HepG2 (cell line): ENCODE data around the gene PLCB1. TPM values are rescaled to one million over a fixed set of nuclear protein-coding genes. Genes with fewer than 3 reads are reported as not detected.

Experiments
- BHLHE40 ChIP-seq: IDR thresholded peaks from 2 replicates; pipeline ENCODE4 v1.6.1; 2011; ENCODE audit warnings: low read length, improper control_type of control experiment
- GATAD2A ChIP-seq: IDR thresholded peaks from 2 replicates; pipeline ENCODE4 v1.6.1; 2016
- HDAC2 ChIP-seq: sonication (generic); formaldehyde crosslinking; IDR thresholded peaks from 2 replicates; pipeline ENCODE4 v1.4.0; 2020; ENCODE audit warnings: missing genetic modification reagents
- HHEX ChIP-seq: IDR thresholded peaks from 2 replicates; pipeline ENCODE4 v1.6.1; 2016; ENCODE audit warnings: control low read depth
- MBNL3 ChIP-seq: fragments of 250-450 bp; sonication (Bioruptor Pico); conservative IDR thresholded peaks from 2 replicates; pipeline ENCODE4 v1.8.0; 2022; ENCODE audit warnings: mild to moderate bottlenecking, inconsistent platforms
- MED1 ChIP-seq: sonication (generic); formaldehyde crosslinking; IDR thresholded peaks from 2 replicates; pipeline ENCODE4 v1.4.0; 2020; ENCODE audit warnings: missing genetic modification reagents
- MTF1 ChIP-seq: sonication (generic); formaldehyde crosslinking; IDR thresholded peaks from 2 replicates; pipeline ENCODE4 v1.5.0; 2020; ENCODE audit warnings: missing genetic modification reagents
- MYNN ChIP-seq: sonication (generic); formaldehyde crosslinking; IDR thresholded peaks from 2 replicates; pipeline ENCODE4 v1.4.0; 2020; ENCODE audit warnings: mild to moderate bottlenecking, low read depth, missing genetic modification reagents
- PHF21A ChIP-seq: sonication (generic); formaldehyde crosslinking; IDR thresholded peaks from 2 replicates; pipeline ENCODE4 v1.5.0; 2020; ENCODE audit warnings: mild to moderate bottlenecking, missing genetic modification reagents
- RELA ChIP-seq: sonication (generic); formaldehyde crosslinking; IDR thresholded peaks from 2 replicates; pipeline ENCODE4 v1.4.0; 2020; ENCODE audit warnings: missing genetic modification reagents
- RFX3 ChIP-seq: IDR thresholded peaks from 2 replicates; pipeline ENCODE4 v1.6.1; 2016; ENCODE audit warnings: missing biosample characterization, missing genetic modification reagents
- SOX13 ChIP-seq, 3 experiments: fragments of 450-650 bp in 1 of 3; sonication (generic) in 1 of 3; formaldehyde crosslinking in 1 of 3; IDR thresholded peaks in 2 of 3; conservative IDR thresholded peaks in 1 of 3; 2 replicates each; pipeline versions ENCODE4 v1.5.0 to v1.6.1; 2016 to 2020; ENCODE audit warnings: antibody characterized with exemption in 1 of 3, mild to moderate bottlenecking in 1 of 3, missing compliant biosample characterization in 1 of 3, missing genetic modification reagents in 1 of 3, moderate library complexity in 1 of 3
- SOX5 ChIP-seq: IDR thresholded peaks from 2 replicates; pipeline ENCODE4 v1.6.1; 2016; ENCODE audit warnings: borderline replicate concordance
- SRY ChIP-seq: sonication (generic); formaldehyde crosslinking; IDR thresholded peaks from 2 replicates; pipeline ENCODE4 v1.8.0; 2022; ENCODE audit warnings: mild to moderate bottlenecking, missing genetic modification reagents
- TGIF2 ChIP-seq: IDR thresholded peaks from 2 replicates; pipeline ENCODE4 v1.6.1; 2016; ENCODE audit warnings: control low read depth, missing compliant biosample characterization
- ZBTB42 ChIP-seq: sonication (generic); formaldehyde crosslinking; IDR thresholded peaks from 2 replicates; pipeline ENCODE4 v1.5.0; 2020; ENCODE audit warnings: mild to moderate bottlenecking, missing genetic modification reagents
- ZNF230 ChIP-seq: sonication (generic); formaldehyde crosslinking; IDR thresholded peaks from 2 replicates; pipeline ENCODE4 v1.4.0; 2020; ENCODE audit warnings: mild to moderate bottlenecking, missing genetic modification reagents
- ZNF775 ChIP-seq: sonication (generic); formaldehyde crosslinking; IDR thresholded peaks from 2 replicates; pipeline ENCODE4 v1.4.0; 2020; ENCODE audit warnings: missing genetic modification reagents, mild to moderate bottlenecking, moderate library complexity, borderline replicate concordance
- polyA plus RNA-seq, 8 experiments: library from polyadenylated mRNA; depleted of rRNA in 3 of 8; stranded (reverse) in 7 of 8; unstranded in 1 of 8; fragments of >200 nt; fragmentation: Illumina TruSeq in 4 of 8; extraction: Trizol in 4 of 8; gene quantifications; 2 replicates each; pipeline versions ENCODE4 v1.2.1 to v1.2.3, GENCODE V29; 2011 to 2016; ENCODE audit warnings: low read depth in 4 of 8, missing spikeins in 1 of 8, mixed read lengths in 1 of 8; ENCODE audit not compliant: insufficient read depth in 1 of 8
- total RNA-seq, 5 experiments: library from RNA; depleted of rRNA; stranded (reverse); fragments of >200 nt; fragmentation: Illumina TruSeq; extraction: Trizol; gene quantifications; 2 replicates each; pipeline ENCODE4 v1.2.3, GENCODE V29; 2016; ENCODE audit warnings: low read depth in 1 of 5
- TF ChIP-seq, protein P1 (sequence below): sonication (generic); formaldehyde crosslinking; conservative IDR thresholded peaks from 2 replicates; pipeline ENCODE4 v1.8.0; 2022; ENCODE audit warnings: low read depth, missing genetic modification reagents
- TF ChIP-seq, protein P2 (sequence below): sonication (generic); formaldehyde crosslinking; IDR thresholded peaks from 2 replicates; pipeline ENCODE4 v1.8.0; 2022; ENCODE audit warnings: missing genetic modification reagents, low read depth, mild to moderate bottlenecking, borderline replicate concordance
- TF ChIP-seq, protein P3 (sequence below): sonication (generic); formaldehyde crosslinking; IDR thresholded peaks from 2 replicates; pipeline ENCODE4 v1.4.0; 2020; ENCODE audit warnings: missing genetic modification reagents
- TF ChIP-seq, protein P4 (sequence below): sonication (generic); formaldehyde crosslinking; IDR thresholded peaks from 2 replicates; pipeline ENCODE4 v1.5.0; 2020; ENCODE audit warnings: missing genetic modification reagents
- TF ChIP-seq, protein P5 (sequence below): sonication (generic); formaldehyde crosslinking; IDR thresholded peaks from 2 replicates; pipeline ENCODE4 v1.4.0; 2020; ENCODE audit warnings: missing genetic modification reagents
- TF ChIP-seq, protein P6 (sequence below): sonication (generic); formaldehyde crosslinking; IDR thresholded peaks from 2 replicates; pipeline ENCODE4 v1.5.0; 2020; ENCODE audit warnings: missing genetic modification reagents

PLCB1 gene
- total and polyA plus RNA-seq, 2 of the 13 experiments (the other 11 are each of a cell fraction or from before 2014, with no cell fraction given): 42.4 to 55.9 TPM

DNA sequence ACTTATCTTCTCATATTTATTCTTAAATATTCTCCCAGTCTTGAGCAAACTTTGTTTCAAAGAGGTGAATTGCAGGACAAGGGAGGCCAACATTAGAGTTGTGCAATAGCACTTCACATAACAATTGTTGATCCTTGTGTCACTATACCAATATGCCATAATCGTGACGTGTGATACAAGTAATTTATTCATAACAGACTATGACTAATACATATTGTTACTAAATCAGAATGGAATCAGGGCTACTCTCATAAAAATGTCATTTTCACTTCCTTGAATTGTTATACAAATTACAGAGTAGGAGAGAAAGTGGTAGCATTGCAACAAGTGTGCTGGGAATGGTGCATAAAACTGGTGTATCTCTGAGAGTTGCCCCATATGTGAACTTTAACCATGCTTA, 37.2 kb upstream of the PLCB1 start (continued):
- 0 out of 2 replicates have a peak, but pooled peaks have one; percentile 28 for TF ChIP-seq HDAC2 (CRISPR knock-in tag)
- no peak for TF ChIP-seq BHLHE40
- TF ChIP-seq MBNL3 (CRISPR knock-in tag): no peak
- no peak for TF ChIP-seq ZBTB42 (CRISPR knock-in tag)
- TF ChIP-seq, protein P1, sequence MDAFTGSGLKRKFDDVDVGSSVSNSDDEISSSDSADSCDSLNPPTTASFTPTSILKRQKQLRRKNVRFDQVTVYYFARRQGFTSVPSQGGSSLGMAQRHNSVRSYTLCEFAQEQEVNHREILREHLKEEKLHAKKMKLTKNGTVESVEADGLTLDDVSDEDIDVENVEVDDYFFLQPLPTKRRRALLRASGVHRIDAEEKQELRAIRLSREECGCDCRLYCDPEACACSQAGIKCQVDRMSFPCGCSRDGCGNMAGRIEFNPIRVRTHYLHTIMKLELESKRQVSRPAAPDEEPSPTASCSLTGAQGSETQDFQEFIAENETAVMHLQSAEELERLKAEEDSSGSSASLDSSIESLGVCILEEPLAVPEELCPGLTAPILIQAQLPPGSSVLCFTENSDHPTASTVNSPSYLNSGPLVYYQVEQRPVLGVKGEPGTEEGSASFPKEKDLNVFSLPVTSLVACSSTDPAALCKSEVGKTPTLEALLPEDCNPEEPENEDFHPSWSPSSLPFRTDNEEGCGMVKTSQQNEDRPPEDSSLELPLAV (CRISPR knock-in tag): no peak
- no peak for TF ChIP-seq RELA
- no peak for TF ChIP-seq MED1
- TF ChIP-seq SRY (CRISPR knock-in tag): no peak
- TF ChIP-seq ZNF230 (CRISPR knock-in tag): no peak
- peak; percentile 38; the same call in 1 of the 2 replicates for TF ChIP-seq SOX5 (CRISPR knock-in tag)
- no peak for TF ChIP-seq PHF21A (CRISPR knock-in tag)
- TF ChIP-seq HHEX (CRISPR knock-in tag): no peak
- TF ChIP-seq, protein P2, sequence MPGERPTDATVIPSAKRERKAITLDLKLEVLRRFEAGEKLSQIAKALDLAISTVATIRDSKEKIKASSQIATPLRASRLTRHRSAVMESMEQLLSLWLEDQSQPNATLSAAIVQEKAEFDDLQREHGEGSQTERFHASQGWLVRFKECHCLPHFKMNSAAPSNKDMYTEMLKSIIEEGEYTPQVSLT (CRISPR knock-in tag): no peak
- TF ChIP-seq, protein P3, sequence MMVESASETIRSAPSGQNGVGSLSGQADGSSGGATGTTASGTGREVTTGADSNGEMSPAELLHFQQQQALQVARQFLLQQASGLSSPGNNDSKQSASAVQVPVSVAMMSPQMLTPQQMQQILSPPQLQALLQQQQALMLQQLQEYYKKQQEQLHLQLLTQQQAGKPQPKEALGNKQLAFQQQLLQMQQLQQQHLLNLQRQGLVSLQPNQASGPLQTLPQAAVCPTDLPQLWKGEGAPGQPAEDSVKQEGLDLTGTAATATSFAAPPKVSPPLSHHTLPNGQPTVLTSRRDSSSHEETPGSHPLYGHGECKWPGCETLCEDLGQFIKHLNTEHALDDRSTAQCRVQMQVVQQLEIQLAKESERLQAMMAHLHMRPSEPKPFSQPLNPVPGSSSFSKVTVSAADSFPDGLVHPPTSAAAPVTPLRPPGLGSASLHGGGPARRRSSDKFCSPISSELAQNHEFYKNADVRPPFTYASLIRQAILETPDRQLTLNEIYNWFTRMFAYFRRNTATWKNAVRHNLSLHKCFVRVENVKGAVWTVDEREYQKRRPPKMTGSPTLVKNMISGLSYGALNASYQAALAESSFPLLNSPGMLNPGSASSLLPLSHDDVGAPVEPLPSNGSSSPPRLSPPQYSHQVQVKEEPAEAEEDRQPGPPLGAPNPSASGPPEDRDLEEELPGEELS (CRISPR knock-in tag): no peak; the same call in 1 of the 2 replicates
- TF ChIP-seq MTF1: no peak
- TF ChIP-seq SOX13 (IDR thresholded peaks at IDR 0.05): no peak
- peak in 1 of 2 experiments; percentile 66; a peak in 2 of 4 replicates for TF ChIP-seq SOX13 (CRISPR knock-in tag; conservative IDR thresholded peaks at IDR 0.05 in 1 of 2, IDR thresholded peaks at IDR 0.05 in 1 of 2)
- TF ChIP-seq ZNF775 (CRISPR knock-in tag): no peak
- peak; percentile 89 for TF ChIP-seq GATAD2A
- TF ChIP-seq, protein P4, sequence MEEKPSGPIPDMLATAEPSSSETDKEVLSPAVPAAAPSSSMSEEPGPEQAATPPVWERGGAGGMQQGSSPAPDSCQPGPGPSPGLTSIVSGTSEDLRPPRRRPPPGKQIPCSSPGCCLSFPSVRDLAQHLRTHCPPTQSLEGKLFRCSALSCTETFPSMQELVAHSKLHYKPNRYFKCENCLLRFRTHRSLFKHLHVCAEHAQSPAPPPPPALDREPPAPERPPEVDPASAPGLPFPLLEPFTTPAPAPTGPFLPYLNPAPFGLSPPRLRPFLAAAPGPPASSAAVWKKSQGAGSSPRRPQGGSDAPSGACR (CRISPR knock-in tag): no peak
- peak; percentile 4; the same call in 1 of the 2 replicates for TF ChIP-seq RFX3 (CRISPR knock-in tag)
- TF ChIP-seq, protein P5, sequence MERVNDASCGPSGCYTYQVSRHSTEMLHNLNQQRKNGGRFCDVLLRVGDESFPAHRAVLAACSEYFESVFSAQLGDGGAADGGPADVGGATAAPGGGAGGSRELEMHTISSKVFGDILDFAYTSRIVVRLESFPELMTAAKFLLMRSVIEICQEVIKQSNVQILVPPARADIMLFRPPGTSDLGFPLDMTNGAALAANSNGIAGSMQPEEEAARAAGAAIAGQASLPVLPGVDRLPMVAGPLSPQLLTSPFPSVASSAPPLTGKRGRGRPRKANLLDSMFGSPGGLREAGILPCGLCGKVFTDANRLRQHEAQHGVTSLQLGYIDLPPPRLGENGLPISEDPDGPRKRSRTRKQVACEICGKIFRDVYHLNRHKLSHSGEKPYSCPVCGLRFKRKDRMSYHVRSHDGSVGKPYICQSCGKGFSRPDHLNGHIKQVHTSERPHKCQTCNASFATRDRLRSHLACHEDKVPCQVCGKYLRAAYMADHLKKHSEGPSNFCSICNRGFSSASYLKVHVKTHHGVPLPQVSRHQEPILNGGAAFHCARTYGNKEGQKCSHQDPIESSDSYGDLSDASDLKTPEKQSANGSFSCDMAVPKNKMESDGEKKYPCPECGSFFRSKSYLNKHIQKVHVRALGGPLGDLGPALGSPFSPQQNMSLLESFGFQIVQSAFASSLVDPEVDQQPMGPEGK (CRISPR knock-in tag): no peak
- no peak for TF ChIP-seq MYNN (CRISPR knock-in tag)
- TF ChIP-seq TGIF2 (CRISPR knock-in tag): no peak
- TF ChIP-seq, protein P6, sequence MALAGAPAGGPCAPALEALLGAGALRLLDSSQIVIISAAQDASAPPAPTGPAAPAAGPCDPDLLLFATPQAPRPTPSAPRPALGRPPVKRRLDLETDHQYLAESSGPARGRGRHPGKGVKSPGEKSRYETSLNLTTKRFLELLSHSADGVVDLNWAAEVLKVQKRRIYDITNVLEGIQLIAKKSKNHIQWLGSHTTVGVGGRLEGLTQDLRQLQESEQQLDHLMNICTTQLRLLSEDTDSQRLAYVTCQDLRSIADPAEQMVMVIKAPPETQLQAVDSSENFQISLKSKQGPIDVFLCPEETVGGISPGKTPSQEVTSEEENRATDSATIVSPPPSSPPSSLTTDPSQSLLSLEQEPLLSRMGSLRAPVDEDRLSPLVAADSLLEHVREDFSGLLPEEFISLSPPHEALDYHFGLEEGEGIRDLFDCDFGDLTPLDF (CRISPR knock-in tag): no peak
